ENCODE measurements around the gene LEF1. TPM values are rescaled to one million over a fixed set of nuclear protein-coding genes. Genes with fewer than 3 reads are reported as not detected.

The LEF1 gene
- total and polyA plus RNA-seq, 2 of the 8 experiments (the other 6 are each of a cell fraction or from before 2014, with no cell fraction given), result 2.6 to 5.2 TPM

DNA sequence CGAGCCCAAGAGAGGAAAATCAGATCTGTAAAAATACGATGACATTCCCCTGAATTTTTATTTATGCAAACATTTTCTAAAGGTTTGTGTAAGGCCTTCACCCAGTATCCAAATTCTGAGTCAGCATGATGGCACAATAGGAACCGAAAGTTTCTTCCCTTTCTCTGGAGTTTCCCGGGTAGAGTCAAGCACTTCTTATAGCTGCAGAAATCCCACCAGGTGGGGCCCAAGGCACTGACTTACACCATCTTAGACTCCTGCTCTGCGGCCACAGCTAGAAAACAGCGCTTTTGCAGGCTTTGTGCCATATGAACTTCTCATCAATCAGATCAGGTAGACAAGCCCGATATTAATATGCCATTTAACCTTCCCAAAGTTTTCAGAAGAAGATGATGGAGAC lies 13.4 kb downstream of the LEF1 start:
- Histone ChIP-seq H4K8ac (ENCODE audit: extremely low read depth, insufficient read depth, low read length) (no peak overlapping the region), H4K5ac (ENCODE audit: insufficient read length, low read depth, low read length) (no peak overlapping the region)

More for the DNA sequence above, 13.4 kb downstream of the LEF1 start:
- FAIRE-seq, result peak; percentile 70
- H3K79me1 ChIP-seq (ENCODE audit: low read depth, low read length), result no peaks in the 10 kb centered on the region
- H3K18ac ChIP-seq (ENCODE audit: extremely low read depth, low read length), result no peak overlapping the region
- H2AK5ac ChIP-seq (ENCODE audit: low read depth, low read length), result no peak overlapping the region
- ChIA-PET CTCF (ENCODE audit: partially characterized antibody) (interaction anchor here (0.5 to 2.2 kb wide), 11 partner anchors 9 to 1657 kb away, joined by 3 to 9 read pairs (median 5); no protein-coding TSS in a partner anchor), POLR2A (ENCODE audit: partially characterized antibody) (interaction anchor here (0.6 to 1.1 kb wide), 2 partner anchors 11 to 161 kb away, joined by 3 read pairs; no protein-coding TSS in a partner anchor)
- H3K79me2 ChIP-seq (ENCODE audit: control insufficient read depth in 1 of 2, insufficient read depth in 2 of 2, low read length in 2 of 2), result no peaks in the 10 kb centered on the region
- WGBS, 2 experiments (ENCODE audit: extremely low coverage in 1 of 2, insufficient coverage in 1 of 2, insufficient read length in 1 of 2, insufficient replicate concordance in 2 of 2, low coverage in 1 of 2, low lambda C conversion rate in 2 of 2, missing lambda C conversion rate in 1 of 2), result 45% methylated on average over 7 of the region's 7 CpGs; no CpG with 5 or more reads in 1 of the 2 experiments
- TF ChIP-seq, protein P1, sequence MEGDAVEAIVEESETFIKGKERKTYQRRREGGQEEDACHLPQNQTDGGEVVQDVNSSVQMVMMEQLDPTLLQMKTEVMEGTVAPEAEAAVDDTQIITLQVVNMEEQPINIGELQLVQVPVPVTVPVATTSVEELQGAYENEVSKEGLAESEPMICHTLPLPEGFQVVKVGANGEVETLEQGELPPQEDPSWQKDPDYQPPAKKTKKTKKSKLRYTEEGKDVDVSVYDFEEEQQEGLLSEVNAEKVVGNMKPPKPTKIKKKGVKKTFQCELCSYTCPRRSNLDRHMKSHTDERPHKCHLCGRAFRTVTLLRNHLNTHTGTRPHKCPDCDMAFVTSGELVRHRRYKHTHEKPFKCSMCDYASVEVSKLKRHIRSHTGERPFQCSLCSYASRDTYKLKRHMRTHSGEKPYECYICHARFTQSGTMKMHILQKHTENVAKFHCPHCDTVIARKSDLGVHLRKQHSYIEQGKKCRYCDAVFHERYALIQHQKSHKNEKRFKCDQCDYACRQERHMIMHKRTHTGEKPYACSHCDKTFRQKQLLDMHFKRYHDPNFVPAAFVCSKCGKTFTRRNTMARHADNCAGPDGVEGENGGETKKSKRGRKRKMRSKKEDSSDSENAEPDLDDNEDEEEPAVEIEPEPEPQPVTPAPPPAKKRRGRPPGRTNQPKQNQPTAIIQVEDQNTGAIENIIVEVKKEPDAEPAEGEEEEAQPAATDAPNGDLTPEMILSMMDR (IDR thresholded peaks at IDR 0.05; ENCODE audit: control extremely low read depth in 1 of 3, insufficient read depth in 1 of 3, low read depth in 1 of 3, low read length in 3 of 3), result peak; percentile 15 to 56 (median 48)
- TF ChIP-seq SUZ12 (IDR thresholded peaks at IDR 0.05; ENCODE audit: low read length), result no peak
- peak; percentile 72 to 79 for TF ChIP-seq RAD21 (IDR thresholded peaks at IDR 0.05 in 1 of 2, conservative IDR thresholded peaks at IDR 0.05 in 1 of 2; ENCODE audit: low read depth in 2 of 2, low read length in 2 of 2)
- TF ChIP-seq POLR2AphosphoS5 (IDR thresholded peaks at IDR 0.05; ENCODE audit: low read depth, low read length), result no peak
- TF ChIP-seq MAFK (IDR thresholded peaks at IDR 0.05; ENCODE audit: low read depth, low read length), result peak; percentile 46; the same call in 1 of the 2 replicates
- H3K56ac ChIP-seq (replicated peaks; ENCODE audit: insufficient read length, low read depth, low read length), result no peak overlapping the region
- peaks cover 0 to 10% (median under 1%) of the 10 kb centered on the region in 4 experiments; a peak in 2 of 7 replicates for H3K4me1 ChIP-seq (replicated peaks in 1 of 4; ENCODE audit: control insufficient read depth in 3 of 4, insufficient read depth in 4 of 4, low read length in 3 of 4)
- H3K36me3 ChIP-seq (ENCODE audit: control insufficient read depth in 2 of 4, insufficient read depth in 4 of 4, low read length in 3 of 4), result no peaks in the 10 kb centered on the region
- no peak overlapping the region for H2BK12ac ChIP-seq (ENCODE audit: low read depth, low read length)
- no peak overlapping the region for H3K14ac ChIP-seq (ENCODE audit: insufficient read length)
- no peak overlapping the region for H3K23ac ChIP-seq (ENCODE audit: insufficient read length)
- no peaks in the 10 kb centered on the region; the same call in 1 of the 2 replicates for H3K23me2 ChIP-seq (ENCODE audit: low read depth, low read length)
- H4K91ac ChIP-seq (replicated peaks; ENCODE audit: insufficient read length, low read length), result no peak overlapping the region
- no peak overlapping the region for H2BK120ac ChIP-seq (replicated peaks; ENCODE audit: low read depth, low read length)
- no peak overlapping the region for H2BK20ac ChIP-seq (ENCODE audit: low read length)
- H3K4me3 ChIP-seq (ENCODE audit: extremely low read depth in 1 of 4, insufficient read depth in 2 of 4, low read depth in 3 of 4, low read length in 4 of 4), result no peak overlapping the region
- no peak overlapping the region for H3K9ac ChIP-seq (replicated peaks in 1 of 4; ENCODE audit: extremely low read depth in 1 of 4, low read depth in 3 of 4, low read length in 3 of 4)
- no peak overlapping the region for H3K27ac ChIP-seq (ENCODE audit: low read depth, low read length)
- no peak for DNase-seq (ENCODE audit: low read depth in 1 of 2, low spot score in 2 of 2)
- peaks cover 0 to 4% (median 1%) of the 10 kb centered on the region in 4 experiments; a peak in 2 of 7 replicates for H3K27me3 ChIP-seq (replicated peaks in 1 of 4; ENCODE audit: control insufficient read depth in 3 of 4, extremely low read depth in 1 of 4, insufficient read depth in 3 of 4, low read length in 3 of 4)
- H3K4me2 ChIP-seq (ENCODE audit: insufficient read depth in 1 of 2, low read depth in 2 of 2, low read length in 2 of 2), result no peak overlapping the region
- no peak overlapping the region for H3K4ac ChIP-seq (replicated peaks; ENCODE audit: insufficient read length, low read depth, low read length)
- H2BK15ac ChIP-seq (ENCODE audit: low read length), result no peak overlapping the region
- no peak overlapping the region for H2BK5ac ChIP-seq (ENCODE audit: low read depth, low read length)
- no peaks in the 10 kb centered on the region for H4K20me1 ChIP-seq (replicated peaks in 1 of 2; ENCODE audit: control insufficient read depth in 1 of 2, insufficient read depth in 2 of 2, low read length in 2 of 2)
- no peaks in the 10 kb centered on the region for H3K9me3 ChIP-seq (ENCODE audit: insufficient read depth in 2 of 2, low read depth in 1 of 2, low read length in 1 of 2)
- peak overlapping the region; percentile 27; the same call in 1 of the 2 replicates for H2AFZ ChIP-seq (ENCODE audit: low read length)

All from H1 (cell line).